HG03066 (cell line): Measurements from ENCODE around the gene RPL9.
"Not testable (repeated sequence)": the region's sequence is repeated elsewhere in the genome, so short reads cannot be mapped to it uniquely, and the experiment has no call there.

Experiments used
- ATAC-seq: cut with Tn5 transposase; IDR thresholded peaks from one replicate; pipeline ENCODE4 v1.9.1; 2021; ENCODE audit warnings: low read depth; ENCODE audit not compliant: unreplicated experiment

Gene RPL9

DNA sequence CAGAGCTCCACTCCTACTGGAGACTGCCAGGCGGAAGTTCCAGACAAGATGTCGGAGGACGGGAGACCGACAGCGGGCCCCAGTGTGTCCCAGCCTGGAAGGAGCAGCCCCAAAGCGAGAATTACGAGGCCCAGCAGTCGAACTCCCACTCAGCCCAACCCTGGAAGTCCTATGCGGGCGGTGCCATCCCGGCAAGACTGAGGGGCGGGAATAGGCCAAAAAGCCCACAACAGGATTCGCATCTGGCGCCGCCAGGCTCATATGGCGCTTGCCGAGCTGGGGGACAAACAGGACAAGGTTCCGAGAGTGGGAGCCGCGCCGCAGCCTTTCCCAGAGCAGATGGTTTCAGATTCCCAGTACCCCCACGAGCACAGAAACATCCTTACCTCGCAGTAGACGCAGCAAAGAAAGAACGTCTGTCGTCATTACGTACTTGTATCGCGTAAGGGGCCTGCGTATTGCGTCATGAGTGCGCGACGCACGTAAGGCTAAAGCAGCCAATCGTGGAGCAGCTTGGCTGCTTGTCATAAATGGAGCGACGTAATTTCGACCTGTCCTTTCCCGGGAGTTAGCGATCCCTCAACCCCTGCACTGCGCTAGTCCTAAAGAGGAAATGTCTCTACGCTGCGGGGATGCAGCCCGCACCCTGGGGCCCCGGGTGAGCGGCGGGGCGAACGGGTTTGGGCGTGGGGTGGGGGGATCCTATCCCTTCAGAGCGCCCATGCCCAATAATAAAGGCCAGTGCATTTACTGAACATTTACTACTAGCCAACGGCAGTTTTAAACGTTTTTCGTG lies at the start of gene RPL9, which contains the start of gene LIAS:
Gene RPL9 (minus strand): TSS at position 418 of the 796 bp plus-strand sequence. CDS start 483 bp downstream, outside the sequence.
Gene LIAS (plus strand): TSS at position 552 of the 796 bp plus-strand sequence. CDS start 62 bp downstream, at position 614.
- ATAC-seq, result peak; percentile 89

- no peak for ATAC-seq
These were observed 46.9 kb upstream of the RPL9 start for GRCh38 chr4:39505581-39505980.

GRCh38 chr4:39504538-39504937 lies 45.8 kb upstream of the RPL9 start:
- no peak for ATAC-seq

DNA sequence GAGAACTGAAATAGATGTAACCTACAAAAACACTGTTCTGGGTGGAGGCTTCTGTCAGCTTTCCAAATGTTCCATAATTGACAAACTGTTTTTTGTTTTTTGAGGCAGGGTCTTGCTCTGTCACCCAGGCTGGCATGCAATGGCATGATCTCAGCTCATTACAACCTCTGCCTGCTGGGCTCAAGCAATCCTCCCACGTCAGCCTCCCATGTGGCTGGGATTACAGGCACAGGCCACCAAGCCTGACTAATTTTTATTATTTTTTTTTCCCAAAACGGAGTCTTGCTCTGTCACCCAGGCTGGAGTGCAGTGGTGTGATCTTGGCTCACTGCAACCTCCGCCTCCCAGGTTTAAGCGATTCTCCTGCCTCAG lies 43.9 kb upstream of the RPL9 start:
- ATAC-seq, result not testable (repeated sequence)

- no peak for ATAC-seq
These were observed 43.4 kb upstream of the RPL9 start for GRCh38 chr4:39502019-39502663.

GRCh38 chr4:39498727-39499020 lies 40.0 kb upstream of the RPL9 start:
- no peak for ATAC-seq

DNA sequence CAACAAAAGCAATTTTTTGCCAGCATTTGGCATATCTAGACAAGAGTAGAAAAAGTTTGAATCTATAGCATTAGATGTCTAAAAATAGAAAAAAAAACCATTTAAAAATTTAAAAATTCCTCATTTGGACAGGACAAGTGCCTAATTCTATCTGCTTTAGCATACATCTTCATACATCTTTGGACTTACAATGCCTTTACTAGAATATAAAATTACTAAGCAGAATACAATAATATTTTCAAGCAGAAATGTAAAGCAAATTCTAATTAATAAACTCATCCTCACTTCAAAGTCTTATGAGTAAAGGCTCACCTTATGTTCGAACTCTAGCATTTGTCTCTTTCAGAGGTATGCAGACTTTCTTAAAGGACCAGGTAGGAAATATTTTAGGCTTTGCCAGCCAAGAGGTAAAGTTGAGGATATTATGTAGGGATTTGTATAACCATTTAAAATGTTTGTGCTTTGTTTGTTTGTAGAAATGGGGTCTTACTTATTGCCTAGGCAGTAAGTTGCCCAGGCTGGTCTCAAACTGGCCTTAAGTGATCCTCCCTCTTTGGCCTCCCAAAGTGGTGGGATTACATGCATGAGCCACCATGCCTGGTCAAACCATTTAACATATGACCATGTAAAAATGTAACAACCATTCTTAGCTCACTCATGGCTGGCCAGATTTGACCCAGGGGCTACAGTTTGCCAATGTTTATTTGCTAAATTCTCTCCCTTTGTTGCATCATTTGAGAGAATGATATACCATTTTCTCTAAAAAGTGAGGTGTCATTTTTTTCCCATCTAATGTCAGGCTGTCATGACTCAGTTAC lies 39.4 kb upstream of the RPL9 start:
- no peak for ATAC-seq

DNA sequence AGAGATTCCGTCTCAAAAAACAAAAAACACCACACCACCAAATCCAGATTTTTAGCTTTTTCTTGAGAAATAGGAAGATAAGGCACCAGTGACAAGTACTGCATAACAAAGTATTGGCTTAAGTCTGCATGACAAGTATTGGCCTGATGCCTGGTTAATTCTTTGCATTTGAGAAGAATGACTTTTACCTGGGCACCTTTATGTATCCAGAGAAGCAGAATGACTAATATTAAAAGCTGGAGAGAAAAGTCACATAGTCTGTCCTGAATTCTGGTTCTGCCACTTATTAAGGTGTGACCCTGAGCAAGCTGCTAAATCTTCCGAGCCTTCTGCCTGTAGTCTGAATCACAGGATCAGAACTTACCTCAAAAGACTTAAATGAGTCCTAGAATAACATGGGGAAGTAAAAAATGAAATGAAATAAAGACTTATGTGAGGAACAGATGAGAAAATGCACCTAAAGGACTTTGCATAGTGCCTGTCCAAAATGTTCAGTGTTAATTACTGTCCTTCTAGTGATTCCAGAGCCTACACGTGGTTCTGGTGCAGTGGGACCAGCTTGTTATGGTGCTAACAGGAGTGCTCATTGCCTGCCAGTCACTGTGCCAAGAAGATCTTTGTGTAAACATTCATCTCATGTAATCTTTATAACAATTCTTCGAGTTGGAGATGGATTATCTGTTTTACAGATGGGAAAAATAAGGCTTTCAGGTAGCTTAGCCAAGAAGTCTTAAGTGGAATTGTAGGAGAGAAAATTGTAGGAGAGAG lies 36.9 kb upstream of the RPL9 start:
- ATAC-seq, result no peak

DNA sequence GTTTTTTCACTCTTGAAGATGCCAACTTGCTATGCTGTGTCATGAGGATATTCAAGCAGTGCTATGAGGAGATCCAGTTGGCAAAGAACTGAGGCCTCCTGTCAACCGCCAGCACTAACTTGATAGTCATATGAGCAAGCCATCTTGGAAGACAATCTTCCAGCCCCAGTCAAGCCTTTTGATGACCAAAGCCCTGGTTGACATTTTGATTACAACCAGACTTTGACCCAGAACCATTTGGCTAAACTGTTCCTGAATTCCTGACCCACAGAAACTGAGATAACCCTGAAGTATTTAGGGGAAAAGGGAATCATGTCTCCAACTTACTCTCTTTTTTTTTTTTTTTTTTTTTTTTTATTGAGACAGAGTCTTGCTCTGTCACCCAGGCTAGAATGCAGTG lies 35.6 kb upstream of the RPL9 start:
- ATAC-seq, result no peak

- no peak for ATAC-seq
These were observed 31.6 kb upstream of the RPL9 start for GRCh38 chr4:39490322-39490721.

DNA sequence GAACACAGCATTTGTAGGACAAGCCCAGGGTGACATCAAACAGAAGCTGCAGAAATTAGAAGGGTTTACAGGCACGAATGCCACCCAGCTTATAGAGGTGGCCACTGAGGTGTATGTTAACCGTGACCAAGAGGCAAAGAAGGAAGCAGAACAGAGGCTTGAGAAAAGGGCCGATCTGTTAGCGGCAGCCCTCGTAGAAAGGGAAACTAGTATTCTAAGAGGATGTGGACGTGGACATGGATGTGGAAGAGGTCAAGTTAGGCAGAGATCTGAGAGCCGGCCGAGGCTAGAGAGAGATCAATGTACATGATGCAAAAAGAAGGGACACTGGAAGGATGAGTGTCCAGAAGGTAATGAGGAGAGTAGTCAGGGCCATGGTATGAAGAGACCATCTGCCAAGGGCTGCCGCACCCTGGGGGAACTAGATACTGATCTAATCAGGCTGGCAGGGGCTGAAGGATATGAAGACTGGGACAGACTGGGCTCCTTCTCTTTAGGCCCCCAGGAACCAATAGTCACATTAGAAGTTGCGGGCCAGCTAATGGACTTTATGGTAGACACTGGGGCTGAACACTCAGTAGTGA lies 27.6 kb upstream of the RPL9 start:
- no peak for ATAC-seq

- ATAC-seq, result no peak
These were observed 26.0 kb upstream of the RPL9 start for GRCh38 chr4:39484582-39485272.

DNA sequence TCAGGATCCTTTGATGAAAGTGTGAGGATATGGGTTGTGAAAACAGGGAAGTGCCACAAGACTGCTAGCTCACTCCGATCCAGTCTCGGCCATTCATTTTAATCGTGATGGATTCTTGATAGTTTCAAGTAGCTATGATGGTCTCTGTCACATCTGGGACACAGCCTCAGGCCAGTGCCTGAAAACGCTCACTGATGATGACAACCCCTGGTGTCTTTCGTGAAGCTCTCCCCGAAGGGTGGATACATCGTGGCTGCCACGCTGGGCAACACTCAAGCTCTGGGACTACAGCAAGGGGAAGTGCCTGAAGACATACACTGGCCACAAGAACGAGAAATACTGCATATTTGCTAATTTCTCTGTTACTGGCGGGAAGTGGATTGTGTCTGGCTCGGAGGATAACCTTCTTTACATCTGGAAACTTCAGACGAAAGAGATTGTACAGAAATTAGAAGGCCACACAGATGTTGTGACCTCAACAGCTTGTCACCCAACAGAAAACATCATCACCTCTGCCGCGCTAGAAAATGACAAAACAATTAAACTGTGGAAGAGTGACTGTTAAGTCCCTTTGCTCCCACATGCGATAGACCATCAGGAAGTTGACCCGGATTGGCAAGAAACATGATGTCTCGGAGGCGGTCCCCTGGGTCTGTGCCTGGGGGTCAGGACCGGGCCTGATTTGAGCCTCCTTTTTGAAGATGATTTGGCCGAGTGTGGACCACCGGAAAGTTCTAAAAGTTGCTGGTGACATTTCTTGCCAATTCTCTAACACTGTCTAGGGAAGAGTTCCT lies 22.4 kb upstream of the RPL9 start:
- no peak for ATAC-seq

GRCh38 chr4:39480251-39480650 lies 21.5 kb upstream of the RPL9 start:
- no peak for ATAC-seq

GRCh38 chr4:39476187-39476895 lies 17.6 kb upstream of the RPL9 start:
- ATAC-seq, result no peak

- ATAC-seq, result no peak
These were observed 13.7 kb upstream of the RPL9 start for GRCh38 chr4:39472396-39472795.

DNA sequence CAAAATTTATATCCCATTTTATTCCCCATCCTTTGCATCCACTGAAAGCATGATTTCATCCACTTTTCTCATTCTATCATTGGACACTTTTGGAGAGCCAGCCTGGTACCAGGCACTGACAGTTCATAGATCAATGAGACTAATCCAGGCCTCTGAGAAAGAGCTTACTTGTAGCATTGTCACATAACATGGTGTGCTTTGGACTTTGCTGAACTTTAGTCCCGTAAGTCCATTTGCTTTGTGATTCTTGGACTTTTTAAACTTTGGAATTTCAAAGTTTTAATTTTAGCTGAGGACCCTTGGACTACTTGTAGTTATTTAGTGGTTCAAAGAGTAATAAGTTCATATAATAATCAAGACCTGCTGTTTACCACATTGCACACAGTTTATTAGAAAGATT lies 11.7 kb upstream of the RPL9 start:
- ATAC-seq, result no peak

DNA sequence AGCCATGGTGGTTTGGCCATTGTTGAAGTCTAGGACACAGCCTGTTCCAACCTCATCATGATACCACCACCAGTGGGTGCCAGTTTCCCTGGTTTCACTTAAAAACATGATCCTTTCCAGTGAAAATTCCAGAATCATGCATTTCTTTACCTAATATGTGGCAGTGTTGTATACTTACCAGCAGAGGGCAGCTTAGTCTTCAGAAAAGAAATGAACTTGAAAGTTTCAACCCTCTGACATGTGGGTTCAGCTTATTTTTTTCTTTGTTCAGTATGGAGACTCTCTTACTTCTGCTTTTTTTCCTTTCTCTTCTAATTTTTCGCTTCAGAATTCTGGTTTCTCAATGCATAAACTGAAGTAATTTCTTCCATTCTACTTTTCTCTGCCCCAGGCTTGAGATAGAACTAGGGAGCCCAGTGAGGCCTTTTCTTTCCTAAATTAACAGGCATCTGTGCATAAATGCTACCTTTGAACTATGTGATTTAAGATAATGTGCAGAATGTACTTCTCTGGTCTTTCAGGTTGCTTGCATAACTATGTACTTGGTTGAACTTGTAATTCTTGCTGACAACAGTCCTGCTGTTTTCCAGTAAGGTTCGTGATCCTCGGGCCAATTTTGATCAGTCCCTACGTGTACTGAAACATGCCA lies 10.8 kb upstream of the RPL9 start:
- peak; percentile 76 for ATAC-seq
